Naive B cell (primary cell): Measurements from ENCODE around the gene ZFAND3. TPM values are rescaled to one million over a fixed set of nuclear protein-coding genes. Genes with fewer than 3 reads are reported as not detected.

ENCODE experiments used
- ATAC-seq, 2 donors: fragments of 150-1000 bp; cut with Tn5 transposase; 2 replicates each; pipeline ENCODE4 v1.10.0; 2021; ENCODE audit warnings: low read depth in 2 of 2, mild to moderate bottlenecking in 2 of 2, moderate library complexity in 2 of 2
- DNase-seq: peaks from one replicate; pipeline ENCODE4 v3.0.0; 2022
- H3K27ac Mint-ChIP-seq, 6 donors: one replicate each; pipeline ENCODE4 v1.8.0; 2020 to 2022; ENCODE audit warnings: mild to moderate bottlenecking in 6 of 6, mixed read lengths in 6 of 6, moderate library complexity in 5 of 6, inconsistent platforms in 2 of 6
- H3K27me3 Mint-ChIP-seq, 3 donors: one replicate each; pipeline ENCODE4 v1.8.0; 2021 to 2022; ENCODE audit warnings: mixed read lengths in 3 of 3, mild to moderate bottlenecking in 1 of 3
- H3K36me3 Mint-ChIP-seq, 2 donors: one replicate each; pipeline ENCODE4 v1.8.0; 2020 to 2022; ENCODE audit warnings: mixed read lengths in 2 of 2, inconsistent platforms in 1 of 2, mild to moderate bottlenecking in 1 of 2
- H3K4me1 Mint-ChIP-seq, 3 donors: one replicate each; pipeline ENCODE4 v1.8.0; 2020 to 2022; ENCODE audit warnings: mixed read lengths in 3 of 3, inconsistent platforms in 1 of 3, mild to moderate bottlenecking in 1 of 3, moderate library complexity in 1 of 3
- H3K4me3 Mint-ChIP-seq, 8 donors: one replicate each; pipeline ENCODE4 v1.8.0; 2020 to 2022; ENCODE audit warnings: mild to moderate bottlenecking in 8 of 8, mixed read lengths in 8 of 8, moderate library complexity in 8 of 8, inconsistent platforms in 2 of 8
- H3K9me3 Mint-ChIP-seq, 7 donors: one replicate each; pipeline ENCODE4 v1.8.0; 2020 to 2022; ENCODE audit warnings: mixed read lengths in 7 of 7, mild to moderate bottlenecking in 5 of 7, inconsistent platforms in 2 of 7, moderate library complexity in 1 of 7
- polyA plus RNA-seq, 6 donors: library from polyadenylated mRNA; unstranded; fragments of 300-500 nt; fragmentation: Illumina TruSeq; gene quantifications; one replicate each; pipeline ENCODE4 v1.2.3, GENCODE V29; 2021; ENCODE audit warnings: low read depth in 6 of 6

ZFAND3 gene
- polyA plus RNA-seq, 6 donors from 2014 or later: 1.9 to 6.7 (median 4.4) TPM

DNA sequence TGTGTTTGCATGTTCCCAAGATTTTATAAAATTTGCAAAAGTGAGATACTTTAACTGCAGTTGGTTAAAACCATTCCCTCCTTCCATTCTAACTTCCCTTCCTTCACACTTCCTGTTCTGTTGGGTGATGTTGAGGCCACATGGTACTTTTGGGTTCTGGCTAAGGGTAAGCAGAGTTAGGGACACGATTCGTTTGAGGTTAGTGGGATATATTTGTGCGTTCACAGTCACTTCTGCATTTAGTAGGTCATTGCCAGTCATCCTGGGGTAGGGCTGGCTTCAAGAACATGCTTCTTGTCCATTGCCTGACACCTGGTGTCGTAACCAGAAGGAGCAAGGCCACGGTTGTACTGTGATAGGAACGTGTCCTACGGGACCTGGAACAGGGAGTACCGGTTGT lies 340.1 kb downstream of the ZFAND3 start:
- H3K4me3 Mint-ChIP-seq: no peak overlapping the region
- peak overlapping the region in 3 of 6 donors; percentile 24 to 57 (median 36) for H3K27ac Mint-ChIP-seq
- H3K27me3 Mint-ChIP-seq: no peaks in the 10 kb centered on the region
- ATAC-seq: no peak
- DNase-seq: no peak
- H3K4me1 Mint-ChIP-seq: peaks cover 8 to 17% (median 8%) of the 10 kb centered on the region in 3 donors
- peaks cover 18 to 21% of the 10 kb centered on the region in 2 donors for H3K36me3 Mint-ChIP-seq
- peaks cover 0 to 8% (median 0%) of the 10 kb centered on the region in 7 donors for H3K9me3 Mint-ChIP-seq

DNA sequence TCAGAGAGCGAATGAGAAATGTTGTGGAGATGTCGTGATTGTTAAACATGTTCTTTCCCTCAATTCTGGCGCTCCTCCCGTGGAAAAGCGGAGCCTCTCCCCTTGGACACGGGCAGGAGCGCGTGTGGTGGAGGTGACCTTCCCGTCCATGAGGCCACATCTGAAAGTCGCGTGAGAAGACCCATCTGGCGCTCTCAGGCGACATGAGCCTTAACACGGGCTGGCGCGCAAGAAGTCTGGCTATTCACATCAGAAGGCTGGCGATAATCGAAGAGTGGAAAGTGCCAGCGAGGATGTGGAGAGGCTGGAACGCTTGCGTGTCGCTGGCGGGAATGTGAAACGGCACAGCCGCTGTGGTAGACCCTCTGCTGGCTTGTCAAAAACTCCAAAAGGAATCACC lies 341.3 kb downstream of the ZFAND3 start:
- DNase-seq: no peak
- no peak for ATAC-seq
- Mint-ChIP-seq H3K4me1 (peaks cover 0 to 12% (median 5%) of the 10 kb centered on the region in 3 donors), H3K27ac (peak overlapping the region in 1 of 6 donors; percentile 13), H3K27me3 (no peaks in the 10 kb centered on the region), H3K4me3 (peak overlapping the region in 1 of 8 donors; percentile 41), H3K9me3 (peaks cover 0 to 8% (median 0%) of the 10 kb centered on the region in 7 donors), H3K36me3 (peaks cover 18 to 21% of the 10 kb centered on the region in 2 donors)

DNA sequence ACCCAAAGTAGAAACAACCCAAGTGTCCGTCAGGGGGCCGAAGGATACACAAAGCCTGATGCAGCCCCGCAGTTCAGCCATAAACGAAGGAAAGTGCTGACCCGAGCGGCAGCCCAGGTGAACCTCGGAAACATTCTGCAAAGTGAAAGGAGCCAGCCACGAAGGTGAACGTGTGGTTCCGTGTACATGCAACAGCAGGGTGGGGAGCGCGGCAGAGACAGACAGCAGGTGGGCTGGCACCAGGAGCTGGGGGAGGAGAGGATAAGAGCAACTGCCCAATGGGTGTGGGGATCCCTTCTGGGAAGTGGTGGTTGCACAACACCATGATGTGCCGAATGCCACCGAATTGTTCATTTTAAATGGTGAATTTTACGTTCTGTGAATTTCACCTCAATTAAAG lies 341.8 kb downstream of the ZFAND3 start:
- DNase-seq (no peak), ATAC-seq (no peak)
- H3K36me3 Mint-ChIP-seq: peaks cover 18 to 21% of the 10 kb centered on the region in 2 donors
- peaks cover 0 to 8% (median 0%) of the 10 kb centered on the region in 7 donors for H3K9me3 Mint-ChIP-seq
- peak overlapping the region in 1 of 6 donors; percentile 13 for H3K27ac Mint-ChIP-seq
- no peaks in the 10 kb centered on the region for H3K27me3 Mint-ChIP-seq
- peaks cover 0 to 12% (median 5%) of the 10 kb centered on the region in 3 donors for H3K4me1 Mint-ChIP-seq
- H3K4me3 Mint-ChIP-seq: peak overlapping the region in 1 of 8 donors; percentile 47

DNA sequence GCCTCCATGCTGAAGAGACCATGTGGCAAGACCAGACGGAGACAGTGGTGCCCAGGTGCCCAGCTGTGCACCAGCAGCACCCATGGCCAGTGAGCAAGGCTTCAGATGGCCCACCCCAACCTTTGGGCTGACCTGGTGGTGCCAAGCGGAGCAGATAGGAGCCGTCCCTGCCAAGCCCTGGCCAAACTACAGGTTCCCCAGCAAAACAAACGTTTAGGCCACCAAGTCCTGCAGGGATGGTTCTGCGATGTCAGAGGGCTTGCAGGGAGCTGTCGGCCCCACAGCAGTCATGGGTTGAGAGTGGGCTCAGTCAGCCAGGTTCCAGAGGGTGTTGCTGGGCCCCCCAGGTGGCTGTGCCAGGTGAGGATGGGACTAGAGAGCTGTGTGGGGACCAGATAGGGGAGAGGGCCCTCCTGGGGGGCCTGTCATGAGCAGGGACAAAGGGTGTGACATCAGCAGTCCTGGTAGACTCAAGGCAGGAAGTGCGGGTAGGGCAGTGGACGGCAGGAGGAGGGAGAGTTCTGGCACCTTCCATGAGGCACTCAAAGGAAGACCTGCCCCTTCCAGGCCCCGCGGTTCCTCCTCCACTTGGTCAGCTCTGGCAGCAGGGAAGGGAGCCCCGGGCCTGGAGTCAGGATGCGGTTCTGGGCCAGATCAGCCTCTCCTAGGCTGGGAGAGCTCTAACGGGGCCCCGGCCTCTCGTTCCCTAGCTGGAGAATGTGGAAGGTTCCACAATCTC lies 342.4 kb downstream of the ZFAND3 start:
- Mint-ChIP-seq H3K4me3 (peak overlapping the region in 1 of 8 donors; percentile 50), H3K27me3 (no peaks in the 10 kb centered on the region), H3K9me3 (peaks cover 0 to 8% (median 0%) of the 10 kb centered on the region in 7 donors), H3K36me3 (peaks cover 18 to 21% of the 10 kb centered on the region in 2 donors), H3K4me1 (peaks cover 0 to 15% (median 5%) of the 10 kb centered on the region in 3 donors), H3K27ac (peak overlapping the region in 2 of 6 donors; percentile 13 to 19)
- no peak for ATAC-seq
- DNase-seq: no peak

DNA sequence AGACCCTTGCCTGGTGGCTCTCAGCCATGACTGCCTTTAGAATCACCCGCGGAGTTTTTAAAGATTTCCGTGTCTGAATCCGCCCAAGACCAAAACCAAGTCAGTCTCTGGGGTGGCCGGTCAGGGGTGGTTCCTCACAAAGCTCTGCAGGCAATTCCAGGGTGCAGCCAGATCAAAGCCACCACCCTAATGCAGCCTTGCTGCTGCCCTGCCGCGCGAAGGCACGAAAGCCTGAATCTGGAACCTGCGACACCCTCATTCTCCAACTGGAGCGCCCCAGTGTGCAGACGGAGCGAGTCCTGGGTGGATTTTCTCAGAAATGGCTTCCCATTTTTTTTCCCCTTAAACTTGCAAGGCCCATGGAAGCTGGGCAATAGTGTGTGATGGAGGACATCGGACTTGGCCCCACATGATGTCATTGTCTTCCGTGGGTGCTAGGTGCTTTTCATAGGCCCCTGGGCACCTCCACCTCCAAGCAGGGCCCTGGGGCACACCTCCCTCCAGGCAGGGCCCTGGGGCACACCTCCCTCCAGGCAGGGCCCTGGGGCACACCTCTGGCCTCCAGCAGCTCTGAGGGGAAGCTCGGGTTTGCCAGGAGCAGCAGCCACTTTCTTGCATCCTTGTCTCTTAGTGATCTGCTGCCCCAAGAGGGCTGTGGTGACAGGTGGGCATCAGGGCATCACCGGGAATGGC lies 343.1 kb downstream of the ZFAND3 start:
- ATAC-seq (no peak), DNase-seq (no peak)
- Mint-ChIP-seq H3K4me3 (no peak overlapping the region), H3K4me1 (peaks cover 0 to 16% (median 5%) of the 10 kb centered on the region in 3 donors), H3K27ac (peak overlapping the region in 2 of 6 donors; percentile 62 to 80), H3K9me3 (peaks cover 0 to 8% (median 0%) of the 10 kb centered on the region in 7 donors), H3K36me3 (peaks cover 18 to 21% of the 10 kb centered on the region in 2 donors), H3K27me3 (no peaks in the 10 kb centered on the region)

DNA sequence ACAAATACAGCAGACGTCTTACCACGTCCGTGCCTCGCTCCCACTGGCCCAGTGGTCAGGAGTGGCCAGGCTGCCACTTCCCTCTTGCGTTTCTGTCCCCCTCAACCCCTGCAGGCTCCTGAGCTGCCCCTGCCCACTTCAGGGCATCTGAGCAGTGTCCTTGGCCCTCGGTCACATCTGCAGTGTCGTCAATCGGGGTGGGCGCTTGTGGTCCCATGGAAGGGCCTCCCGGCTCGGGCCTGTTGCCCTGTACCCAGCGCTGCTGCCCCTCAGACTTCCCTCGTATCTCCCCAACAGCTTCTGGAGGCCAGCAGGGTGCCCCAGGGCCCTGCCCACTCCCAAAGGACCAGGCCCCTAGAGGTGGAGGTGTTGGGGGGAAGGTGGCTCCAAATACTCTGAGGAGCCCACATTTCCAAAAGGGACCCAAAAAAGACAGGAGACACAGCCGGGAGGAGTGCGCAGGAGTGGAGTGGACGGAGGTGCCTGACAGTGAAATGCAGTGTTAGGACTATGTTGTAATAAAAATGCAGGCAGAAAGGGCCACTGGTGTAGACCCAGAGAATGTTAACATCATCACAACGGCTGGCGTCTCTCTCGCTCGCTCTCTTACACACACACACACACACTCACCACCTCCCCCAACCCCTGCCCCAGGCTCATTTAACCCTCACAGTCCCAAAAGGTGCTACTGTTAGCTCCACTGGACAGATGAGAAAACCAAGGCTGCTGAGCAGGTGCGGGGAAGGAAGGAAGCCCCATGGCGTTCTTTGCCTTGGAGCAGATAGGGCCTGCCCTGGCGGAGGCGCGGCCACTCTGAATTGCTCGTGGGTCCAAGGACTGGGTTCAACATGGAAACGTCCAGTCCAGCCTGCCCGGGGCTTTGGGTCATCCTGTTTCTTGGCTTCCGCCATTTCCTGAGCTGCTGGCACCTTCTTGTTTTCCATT lies 343.9 kb downstream of the ZFAND3 start:
- Mint-ChIP-seq H3K9me3 (peaks cover 0 to 8% (median 0%) of the 10 kb centered on the region in 7 donors), H3K27ac (peak overlapping the region in 2 of 6 donors; percentile 37 to 76), H3K4me1 (peaks cover 0 to 10% (median 3%) of the 10 kb centered on the region in 3 donors), H3K27me3 (no peaks in the 10 kb centered on the region), H3K36me3 (peaks cover 18 to 21% of the 10 kb centered on the region in 2 donors), H3K4me3 (no peak overlapping the region)
- no peak for DNase-seq
- ATAC-seq: no peak

DNA sequence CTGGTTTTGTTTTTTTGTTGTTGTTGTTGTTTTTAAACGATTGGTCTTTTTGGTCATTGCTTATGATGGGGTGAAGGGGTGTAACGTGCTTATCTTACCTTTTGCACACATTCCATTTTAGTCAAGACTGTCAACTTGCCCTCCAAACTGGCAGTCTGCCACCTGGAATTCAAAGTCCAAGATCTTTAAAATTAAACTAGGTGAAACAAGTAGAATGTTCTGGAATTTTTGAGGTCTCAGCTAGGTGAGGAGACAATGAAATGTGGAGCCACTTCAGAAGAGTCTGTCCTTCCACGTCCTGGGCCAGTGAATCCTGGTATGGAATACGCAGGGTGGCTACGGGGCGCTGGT lies 344.6 kb downstream of the ZFAND3 start:
- DNase-seq: no peak
- no peaks in the 10 kb centered on the region for H3K27me3 Mint-ChIP-seq
- ATAC-seq: no peak
- H3K4me1 Mint-ChIP-seq: peaks cover 0 to 5% (median 3%) of the 10 kb centered on the region in 3 donors
- peak overlapping the region in 1 of 6 donors; percentile 88 for H3K27ac Mint-ChIP-seq
- peaks cover 0 to 2% (median 0%) of the 10 kb centered on the region in 7 donors for H3K9me3 Mint-ChIP-seq
- H3K4me3 Mint-ChIP-seq: no peak overlapping the region
- H3K36me3 Mint-ChIP-seq: peaks cover 12 to 14% of the 10 kb centered on the region in 2 donors

DNA sequence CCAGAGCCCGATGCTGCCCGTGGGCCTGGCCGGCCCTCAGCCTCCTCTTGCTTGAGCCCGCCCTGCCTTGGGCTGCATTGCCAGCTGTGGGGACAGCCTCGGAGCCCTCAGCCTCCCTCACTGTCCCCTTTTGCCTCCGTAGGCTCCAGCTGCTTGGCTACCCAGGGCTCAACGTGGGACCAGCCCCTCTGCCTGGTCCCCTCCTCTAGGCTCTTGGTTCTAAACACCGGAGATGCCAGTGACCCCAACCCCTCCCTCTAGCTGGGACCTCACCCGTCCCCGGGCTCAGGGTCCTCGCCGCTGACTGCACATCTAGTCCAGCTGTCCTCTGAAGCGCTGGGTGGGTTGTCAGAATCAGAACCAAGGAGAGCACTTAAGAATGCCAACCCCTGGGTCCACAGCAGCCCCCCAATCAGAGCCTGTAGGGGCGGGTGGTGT lies 345.2 kb downstream of the ZFAND3 start:
- Mint-ChIP-seq H3K36me3 (peaks cover 7 to 8% of the 10 kb centered on the region in 2 donors), H3K27ac (peak overlapping the region in 1 of 6 donors; percentile 41), H3K4me1 (peaks cover 0 to 5% (median 3%) of the 10 kb centered on the region in 3 donors), H3K9me3 (peaks cover 0 to 2% (median 0%) of the 10 kb centered on the region in 7 donors), H3K4me3 (no peak overlapping the region), H3K27me3 (no peaks in the 10 kb centered on the region)
- DNase-seq (no peak), ATAC-seq (no peak)

DNA sequence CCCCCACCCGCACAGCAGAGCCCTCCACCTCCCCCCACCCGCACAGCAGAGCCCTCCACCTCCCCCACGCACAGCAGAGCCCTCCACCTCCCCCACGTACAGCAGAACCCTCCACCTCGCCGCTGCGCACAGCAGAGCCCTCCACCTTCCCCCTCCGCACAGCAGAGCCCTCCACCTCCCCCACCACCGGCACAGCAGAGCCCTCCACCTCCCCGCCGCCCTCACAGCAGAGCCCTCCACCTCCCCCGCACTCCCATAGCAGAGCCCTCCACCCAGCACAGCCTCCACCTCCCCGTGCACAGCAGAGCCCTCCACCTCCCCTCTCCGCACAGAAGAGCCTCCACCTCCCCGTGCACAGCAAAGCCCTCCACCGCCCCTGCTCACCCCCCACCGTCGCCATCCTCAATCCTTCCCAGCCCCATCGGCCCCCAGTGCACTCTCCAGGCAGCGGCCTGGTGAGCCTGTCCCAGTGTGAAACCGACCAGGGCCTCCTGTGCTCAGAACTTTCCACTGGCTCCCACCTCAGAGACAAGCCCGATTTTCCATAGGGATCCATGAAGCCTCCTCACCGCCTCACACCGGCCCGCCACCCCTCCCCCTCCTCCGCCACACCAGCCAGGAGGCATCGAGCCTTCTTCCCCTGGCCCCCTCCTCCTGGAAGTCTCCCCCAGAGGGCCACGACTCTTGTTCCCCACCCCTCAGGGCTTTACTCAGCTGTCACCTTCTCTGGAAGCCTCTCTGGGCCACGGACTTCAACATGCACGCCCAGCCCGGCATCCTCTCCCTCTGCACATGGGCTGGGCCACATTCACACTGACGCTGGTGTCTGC lies 347.1 kb downstream of the ZFAND3 start:
- Mint-ChIP-seq H3K27ac (peak overlapping the region in 1 of 6 donors; percentile 56), H3K4me1 (peaks cover 0 to 5% (median 3%) of the 10 kb centered on the region in 3 donors), H3K9me3 (no peaks in the 10 kb centered on the region), H3K36me3 (no peaks in the 10 kb centered on the region), H3K4me3 (peak overlapping the region in 1 of 8 donors; percentile 29), H3K27me3 (no peaks in the 10 kb centered on the region)
- ATAC-seq: no peak
- no peak for DNase-seq

DNA sequence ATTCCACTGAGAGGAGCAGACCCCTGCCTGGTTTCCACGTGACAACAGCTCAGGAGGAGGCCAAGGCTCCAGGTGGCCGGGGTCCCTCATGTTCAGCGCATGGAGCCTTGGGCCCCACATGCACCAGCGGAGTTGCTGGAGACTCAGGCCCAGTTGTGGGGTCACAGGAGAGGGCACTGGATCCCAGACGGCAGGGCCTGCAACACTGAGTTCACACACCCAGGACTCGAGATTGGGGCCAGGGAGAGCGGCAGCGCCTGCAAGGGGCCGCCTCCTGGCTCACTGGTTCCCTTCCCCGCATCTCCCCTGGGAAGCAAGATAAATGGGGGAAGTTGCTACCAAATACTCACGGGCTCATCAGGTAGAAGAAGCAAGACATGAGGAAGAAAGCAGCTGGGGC lies 348.1 kb downstream of the ZFAND3 start:
- H3K27me3 Mint-ChIP-seq: no peaks in the 10 kb centered on the region
- H3K27ac Mint-ChIP-seq: peak overlapping the region in 1 of 6 donors; percentile 62
- peaks cover 0 to 5% (median 4%) of the 10 kb centered on the region in 3 donors for H3K4me1 Mint-ChIP-seq
- H3K4me3 Mint-ChIP-seq: no peak overlapping the region
- H3K9me3 Mint-ChIP-seq: no peaks in the 10 kb centered on the region
- ATAC-seq (no peak), DNase-seq (no peak)
- no peaks in the 10 kb centered on the region for H3K36me3 Mint-ChIP-seq

DNA sequence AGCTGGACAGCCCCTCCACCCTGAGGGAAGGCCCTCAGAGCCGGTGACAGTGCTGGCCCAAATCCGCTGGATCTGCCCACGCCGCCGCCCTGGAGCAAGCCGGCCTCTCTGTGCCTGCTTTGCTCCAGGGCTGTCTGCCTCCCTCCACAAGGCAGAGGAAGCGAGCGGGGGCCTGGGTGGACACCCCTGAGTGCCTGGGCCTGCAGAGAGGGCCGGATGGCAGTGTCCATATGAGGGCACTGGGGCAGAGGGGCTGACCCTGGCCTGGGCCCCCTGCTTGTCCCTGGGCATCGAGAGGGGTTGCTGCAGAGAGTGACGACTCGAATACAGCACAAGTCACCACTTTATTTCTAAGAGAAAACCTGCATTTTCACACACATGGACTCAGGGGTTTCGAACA lies 348.6 kb downstream of the ZFAND3 start:
- H3K4me3 Mint-ChIP-seq: no peak overlapping the region
- no peak overlapping the region for H3K27ac Mint-ChIP-seq

DNA sequence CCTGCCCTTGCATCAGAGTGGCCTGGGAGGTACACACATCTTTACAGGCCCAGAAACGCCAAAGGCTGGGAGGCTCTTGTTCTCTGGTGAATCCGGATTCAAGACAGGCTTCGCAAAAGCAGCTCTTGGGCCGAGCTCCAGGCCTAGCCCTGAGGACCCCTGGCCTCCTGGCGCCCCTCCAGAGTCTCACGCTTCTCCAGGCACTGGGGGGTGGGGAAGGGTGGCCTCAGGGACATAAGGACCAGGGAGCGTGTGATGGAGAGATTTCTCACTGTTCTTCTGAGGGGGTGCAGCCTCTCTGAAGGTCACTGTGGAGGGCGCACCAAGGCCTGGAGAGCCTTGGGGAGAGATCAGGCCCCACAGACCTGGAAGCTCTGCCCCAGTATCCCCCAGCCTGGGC lies 349.2 kb downstream of the ZFAND3 start:
- Mint-ChIP-seq H3K27ac (peak overlapping the region in 1 of 6 donors; percentile 42), H3K27me3 (no peaks in the 10 kb centered on the region), H3K36me3 (no peaks in the 10 kb centered on the region), H3K4me3 (no peak overlapping the region), H3K4me1 (peaks cover 0 to 5% (median 4%) of the 10 kb centered on the region in 3 donors), H3K9me3 (no peaks in the 10 kb centered on the region)
- DNase-seq: no peak
- no peak for ATAC-seq

More for the DNA sequence above, 348.6 kb downstream of the ZFAND3 start:
- no peak for DNase-seq
- Mint-ChIP-seq H3K4me1 (peaks cover 0 to 5% (median 4%) of the 10 kb centered on the region in 3 donors), H3K36me3 (no peaks in the 10 kb centered on the region), H3K27me3 (no peaks in the 10 kb centered on the region), H3K9me3 (no peaks in the 10 kb centered on the region)
- ATAC-seq: no peak
